Measurements from ENCODE around the gene SAMD14. TPM values are rescaled to one million over a fixed set of nuclear protein-coding genes. Genes with fewer than 3 reads are reported as not detected.

Gene SAMD14
- total RNA-seq, 2 experiments from 2014 or later, result 0.59 TPM; not detected in 1

DNA sequence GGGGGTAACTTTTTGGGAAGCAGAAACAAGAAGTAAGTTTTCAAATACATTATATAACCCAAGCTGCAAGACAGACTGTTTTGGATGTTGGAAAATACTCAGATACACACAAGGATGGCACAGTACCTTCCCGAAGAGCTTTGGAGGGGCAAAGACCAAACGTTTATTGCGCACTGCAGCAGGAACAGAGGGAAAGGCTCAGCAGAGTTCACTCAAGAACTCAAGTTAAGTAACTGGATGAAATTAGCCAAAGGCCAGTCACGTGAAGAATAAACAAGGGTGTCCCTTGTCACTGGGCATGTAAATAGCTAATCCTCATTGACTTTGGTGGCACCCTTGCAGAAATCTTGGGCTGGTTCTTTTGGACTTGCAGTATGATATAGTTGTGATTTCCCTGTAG, 32.0 kb downstream of the SAMD14 start:
- CTCF ChIA-PET (ENCODE audit: unreplicated experiment), result no interaction called here
- no peaks in the 10 kb centered on the region for H3K9me2 ChIP-seq (ENCODE audit: insufficient read depth, low read length)
- no peak for DNase-seq (ENCODE audit: low spot score)
- H3K4me1 ChIP-seq (ENCODE audit: insufficient read depth, low read length, poor library complexity, severe bottlenecking), result peaks cover 20% of the 10 kb centered on the region
- H3K36me3 ChIP-seq (ENCODE audit: insufficient read depth, low read length), result no peaks in the 10 kb centered on the region
- POLR2A ChIA-PET, result interaction anchor here (0.6 kb wide), 1 partner anchor 8 kb away, joined by 3 read pairs; no protein-coding TSS in a partner anchor
- H3K4me2 ChIP-seq (ENCODE audit: low read length), result no peak overlapping the region
- no peaks in the 10 kb centered on the region for H4K20me1 ChIP-seq (ENCODE audit: insufficient read depth, low read length)
- H3K9me3 ChIP-seq (ENCODE audit: low read length), result no peaks in the 10 kb centered on the region
- TF ChIP-seq CTCF (conservative IDR thresholded peaks at IDR 0.05; ENCODE audit: low read length), result no peak
- TF ChIP-seq EZH2phosphoT487 (IDR thresholded peaks at IDR 0.05; ENCODE audit: borderline replicate concordance, low read depth, low read length), result no peak
- intact Hi-C loops (cut with micrococcal nuclease; ENCODE audit: unreplicated experiment), result no loop called here
- no peak overlapping the region for H2AFZ ChIP-seq (ENCODE audit: low read length)
- no peak overlapping the region for H3K4me3 ChIP-seq (ENCODE audit: low read depth, low read length, poor library complexity, severe bottlenecking)
- H3K79me2 ChIP-seq (ENCODE audit: insufficient read depth, low read depth, low read length), result no peaks in the 10 kb centered on the region
- H3K27ac ChIP-seq (ENCODE audit: low read depth, low read length, poor library complexity, severe bottlenecking), result no peak overlapping the region
- BruUV-seq (replicated peaks), result no TSS peak

DNA sequence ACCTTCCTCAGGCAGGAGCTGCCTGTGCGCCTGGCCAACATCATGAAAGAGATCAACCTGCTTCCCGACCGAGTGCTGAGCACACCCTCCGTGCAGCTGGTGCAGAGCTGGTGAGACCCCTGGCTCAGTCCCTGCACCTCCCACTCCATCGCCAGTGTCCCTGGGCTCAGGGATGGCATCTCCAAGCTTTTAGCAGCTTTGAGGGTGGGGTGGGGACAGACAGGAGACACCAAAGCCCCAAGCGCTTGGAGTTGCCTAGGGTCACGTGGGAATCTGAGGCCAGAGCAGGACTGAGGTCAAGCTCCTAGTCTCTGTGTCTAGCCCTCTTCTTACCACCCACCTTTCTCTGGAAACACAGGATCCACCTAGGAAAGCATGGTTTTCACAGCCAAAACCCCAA, 32.5 kb downstream of the SAMD14 start:
- ChIA-PET CTCF (ENCODE audit: unreplicated experiment) (no interaction called here), POLR2A (no interaction called here)
- Histone ChIP-seq H3K9me3 (ENCODE audit: low read length) (no peaks in the 10 kb centered on the region), H3K27ac (ENCODE audit: low read depth, low read length, poor library complexity, severe bottlenecking) (no peak overlapping the region), H4K20me1 (ENCODE audit: insufficient read depth, low read length) (no peaks in the 10 kb centered on the region), H3K4me3 (ENCODE audit: low read depth, low read length, poor library complexity, severe bottlenecking) (no peak overlapping the region), H3K4me2 (ENCODE audit: low read length) (no peak overlapping the region), H3K36me3 (ENCODE audit: insufficient read depth, low read length) (no peaks in the 10 kb centered on the region), H3K4me1 (ENCODE audit: insufficient read depth, low read length, poor library complexity, severe bottlenecking) (peaks cover 20% of the 10 kb centered on the region), H3K79me2 (ENCODE audit: insufficient read depth, low read depth, low read length) (no peaks in the 10 kb centered on the region), H2AFZ (ENCODE audit: low read length) (no peak overlapping the region), H3K9me2 (ENCODE audit: insufficient read depth, low read length) (no peaks in the 10 kb centered on the region)
- no peak for DNase-seq (ENCODE audit: low spot score)
- intact Hi-C loops (cut with micrococcal nuclease; ENCODE audit: unreplicated experiment), result no loop called here
- BruUV-seq (replicated peaks), result no TSS peak
- no peak for TF ChIP-seq EZH2phosphoT487 (IDR thresholded peaks at IDR 0.05; ENCODE audit: borderline replicate concordance, low read depth, low read length)
- TF ChIP-seq CTCF (conservative IDR thresholded peaks at IDR 0.05; ENCODE audit: low read length), result no peak

DNA sequence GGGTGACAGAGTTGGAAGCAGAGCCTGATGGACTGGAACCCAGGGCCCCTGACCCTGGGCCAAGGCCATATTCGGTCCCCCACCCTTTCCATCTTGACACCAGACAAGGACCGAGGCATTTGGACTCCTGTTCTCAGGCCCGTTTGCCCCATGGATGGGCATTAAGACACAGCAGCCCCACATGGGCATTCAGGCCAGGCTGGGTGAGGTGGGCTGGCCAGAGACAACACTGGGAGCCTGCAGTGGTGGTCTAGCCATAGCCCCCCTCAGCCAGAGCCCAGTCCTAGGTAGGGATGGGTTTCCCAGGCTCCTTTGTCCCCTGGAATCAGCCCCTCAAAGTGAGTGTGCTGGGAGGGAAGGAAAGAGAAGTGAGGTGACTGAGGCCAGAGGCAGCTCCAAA, 33.2 kb downstream of the SAMD14 start:
- Histone ChIP-seq H3K9me3 (ENCODE audit: low read length) (no peaks in the 10 kb centered on the region), H3K9me2 (ENCODE audit: insufficient read depth, low read length) (no peaks in the 10 kb centered on the region), H3K4me2 (ENCODE audit: low read length) (peak overlapping the region; percentile 87; the same call in 1 of the 2 replicates), H3K4me3 (ENCODE audit: low read depth, low read length, poor library complexity, severe bottlenecking) (peak overlapping the region; percentile 94), H3K36me3 (ENCODE audit: insufficient read depth, low read length) (no peaks in the 10 kb centered on the region), H3K4me1 (ENCODE audit: insufficient read depth, low read length, poor library complexity, severe bottlenecking) (peaks cover 20% of the 10 kb centered on the region), H2AFZ (ENCODE audit: low read length) (no peak overlapping the region), H4K20me1 (ENCODE audit: insufficient read depth, low read length) (no peaks in the 10 kb centered on the region), H3K27ac (ENCODE audit: low read depth, low read length, poor library complexity, severe bottlenecking) (no peak overlapping the region), H3K79me2 (ENCODE audit: insufficient read depth, low read depth, low read length) (no peaks in the 10 kb centered on the region)
- TF ChIP-seq CTCF (conservative IDR thresholded peaks at IDR 0.05; ENCODE audit: low read length) (no peak), EZH2phosphoT487 (IDR thresholded peaks at IDR 0.05; ENCODE audit: borderline replicate concordance, low read depth, low read length) (no peak)
- POLR2A ChIA-PET, result no interaction called here
- CTCF ChIA-PET (ENCODE audit: unreplicated experiment), result no interaction called here
- intact Hi-C loops (cut with micrococcal nuclease; ENCODE audit: unreplicated experiment), result no loop called here
- no peak for DNase-seq (ENCODE audit: low spot score)
- no TSS peak for BruUV-seq (replicated peaks)

Data from OCI-LY7 (cell line).